HCT116 (cell line): ENCODE results near the gene GCC1.

ENCODE experiments used
- CTCF ChIP-seq, 3 experiments: fragments of 200-600 bp in 1 of 3; sonication (generic) in 1 of 3; IDR thresholded peaks in 2 of 3; conservative IDR thresholded peaks in 1 of 3; 2 replicates each; pipeline ENCODE4 v1.5.1; 2012 to 2017; ENCODE audit warnings: low read depth in 2 of 3, low read length in 2 of 3, antibody characterized with exemption in 1 of 3, borderline replicate concordance in 1 of 3, control low read depth in 1 of 3, mild to moderate bottlenecking in 1 of 3, mixed read lengths in 1 of 3, mixed run types in 1 of 3, moderate library complexity in 1 of 3; ENCODE audit not compliant: insufficient read depth in 1 of 3
- EZH2 ChIP-seq: fragments of 200-600 bp; sonication (generic); IDR thresholded peaks from 2 replicates; pipeline ENCODE4 v1.6.1; 2017; ENCODE audit warnings: antibody characterized with exemption, mixed run types
- POLR2A ChIP-seq: IDR thresholded peaks from 2 replicates; pipeline ENCODE4 v1.7.0; 2011; ENCODE audit warnings: borderline replicate concordance; ENCODE audit not compliant: insufficient read depth, insufficient read length; ENCODE audit errors: extremely low read depth
- ZFX ChIP-seq: fragments of 450-650 bp; IDR thresholded peaks from 2 replicates; pipeline ENCODE4 v1.6.1; 2017
- ZNF274 ChIP-seq: fragments of 200-500 bp; sonication (Bioruptor generic); IDR thresholded peaks from 2 replicates; pipeline ENCODE4 v1.6.1; 2014; ENCODE audit warnings: mild to moderate bottlenecking, low read depth, low read length, inconsistent platforms

DNA sequence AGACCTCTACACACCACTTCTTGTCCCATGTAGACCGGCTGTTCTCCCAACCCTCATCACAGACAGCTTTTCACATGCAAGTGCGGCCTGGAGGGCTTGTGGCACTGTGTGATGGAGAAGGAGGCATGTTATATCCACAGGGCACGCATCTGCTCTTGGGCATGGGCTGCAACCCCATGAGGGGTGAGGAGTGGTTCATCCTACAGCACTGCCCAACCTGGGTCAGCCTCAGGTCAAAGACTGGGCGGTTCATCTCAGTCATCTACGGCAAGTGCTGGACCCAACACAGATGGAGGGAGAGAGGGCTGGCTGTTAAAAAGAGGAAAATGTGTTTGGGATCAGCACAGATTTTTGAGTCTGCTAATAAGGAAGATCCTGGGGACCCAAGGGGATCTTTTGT is 10.3 kb upstream of the GCC1 start:
- TF ChIP-seq ZNF274 (no peak), CTCF (IDR thresholded peaks at IDR 0.05 in 2 of 3, conservative IDR thresholded peaks at IDR 0.05 in 1 of 3; ENCODE audit: borderline replicate concordance in 1 of 3, insufficient read depth in 1 of 3, low read depth in 2 of 3, low read length in 2 of 3) (no peak), EZH2 (no peak), POLR2A (no peak), ZFX (no peak)
